Right atrium auricular region (tissue), 2 donors: Measurements from ENCODE around the gene UBE2E2. TPM values are rescaled to one million over a fixed set of nuclear protein-coding genes. Genes with fewer than 3 reads are reported as not detected.

Source experiments
- DNase-seq: peaks from one replicate; pipeline ENCODE4 v3.0.0-alpha.2; 2019; ENCODE audit warnings: low spot score
- H3K27ac ChIP-seq, 2 donors: fragments of 200-600 bp; sonication (generic); 1 replicate in 1 of 2; 2 replicates in 1 of 2; pipeline ENCODE4 v1.5.1; 2016 to 2019
- H3K27me3 ChIP-seq, 2 donors: fragments of 200-600 bp; sonication (generic); one replicate each; pipeline versions ENCODE4 v1.5.1 to v1.6.0; 2017 to 2019
- H3K36me3 ChIP-seq: fragments of 200-600 bp; sonication (generic); one replicate; pipeline ENCODE4 v1.5.1; 2016
- H3K4me1 ChIP-seq, 2 donors: fragments of 200-600 bp; sonication (generic); one replicate each; pipeline versions ENCODE4 v1.5.1 to v1.6.0; 2017 to 2019
- H3K4me3 ChIP-seq, 2 donors: fragments of 200-600 bp; sonication (generic); 1 replicate in 1 of 2; 2 replicates in 1 of 2; pipeline ENCODE4 v1.5.1; 2017 to 2019; ENCODE audit warnings: mild to moderate bottlenecking in 1 of 2, moderate library complexity in 1 of 2
- H3K9me3 ChIP-seq, 2 donors: fragments of 200-600 bp; sonication (generic); one replicate each; pipeline ENCODE4 v1.5.1; 2019
- total RNA-seq, 2 donors: library from RNA; depleted of rRNA; stranded (reverse); fragments of >200 nt; gene quantifications; one replicate each; pipeline ENCODE4 v1.1.0, GENCODE V29; 2016
- TF ChIP-seq, protein P1 (sequence below), 2 donors: fragments of 200-600 bp; sonication (generic); IDR thresholded peaks; one replicate each; pipeline ENCODE4 v1.5.1; 2019; ENCODE audit warnings: antibody characterized with exemption in 2 of 2

The UBE2E2 gene
- total RNA-seq, 2 donors from 2014 or later: 31.0 to 36.7 TPM

- Histone ChIP-seq H3K27ac (no peak overlapping the region), H3K27me3 (no peaks in the 10 kb centered on the region), H3K4me1 (no peaks in the 10 kb centered on the region), H3K9me3 (no peaks in the 10 kb centered on the region), H3K36me3 (no peaks in the 10 kb centered on the region), H3K4me3 (no peak overlapping the region)
- no peak for DNase-seq
- TF ChIP-seq, protein P1, sequence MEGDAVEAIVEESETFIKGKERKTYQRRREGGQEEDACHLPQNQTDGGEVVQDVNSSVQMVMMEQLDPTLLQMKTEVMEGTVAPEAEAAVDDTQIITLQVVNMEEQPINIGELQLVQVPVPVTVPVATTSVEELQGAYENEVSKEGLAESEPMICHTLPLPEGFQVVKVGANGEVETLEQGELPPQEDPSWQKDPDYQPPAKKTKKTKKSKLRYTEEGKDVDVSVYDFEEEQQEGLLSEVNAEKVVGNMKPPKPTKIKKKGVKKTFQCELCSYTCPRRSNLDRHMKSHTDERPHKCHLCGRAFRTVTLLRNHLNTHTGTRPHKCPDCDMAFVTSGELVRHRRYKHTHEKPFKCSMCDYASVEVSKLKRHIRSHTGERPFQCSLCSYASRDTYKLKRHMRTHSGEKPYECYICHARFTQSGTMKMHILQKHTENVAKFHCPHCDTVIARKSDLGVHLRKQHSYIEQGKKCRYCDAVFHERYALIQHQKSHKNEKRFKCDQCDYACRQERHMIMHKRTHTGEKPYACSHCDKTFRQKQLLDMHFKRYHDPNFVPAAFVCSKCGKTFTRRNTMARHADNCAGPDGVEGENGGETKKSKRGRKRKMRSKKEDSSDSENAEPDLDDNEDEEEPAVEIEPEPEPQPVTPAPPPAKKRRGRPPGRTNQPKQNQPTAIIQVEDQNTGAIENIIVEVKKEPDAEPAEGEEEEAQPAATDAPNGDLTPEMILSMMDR (IDR thresholded peaks at IDR 0.05): no peak
Observed at GRCh38 chr3:23258110-23258509, 55.0 kb downstream of the UBE2E2 start.

GRCh38 chr3:23259515-23259914 is 56.4 kb downstream of the UBE2E2 start:
- no peaks in the 10 kb centered on the region for H3K9me3 ChIP-seq
- DNase-seq: no peak
- no peaks in the 10 kb centered on the region for H3K27me3 ChIP-seq
- H3K4me3 ChIP-seq: no peak overlapping the region
- H3K27ac ChIP-seq: no peak overlapping the region
- peaks cover 0 to 2% of the 10 kb centered on the region in 2 donors for H3K4me1 ChIP-seq
- TF ChIP-seq, protein P1 (IDR thresholded peaks at IDR 0.05): no peak
- H3K36me3 ChIP-seq: no peaks in the 10 kb centered on the region

DNA sequence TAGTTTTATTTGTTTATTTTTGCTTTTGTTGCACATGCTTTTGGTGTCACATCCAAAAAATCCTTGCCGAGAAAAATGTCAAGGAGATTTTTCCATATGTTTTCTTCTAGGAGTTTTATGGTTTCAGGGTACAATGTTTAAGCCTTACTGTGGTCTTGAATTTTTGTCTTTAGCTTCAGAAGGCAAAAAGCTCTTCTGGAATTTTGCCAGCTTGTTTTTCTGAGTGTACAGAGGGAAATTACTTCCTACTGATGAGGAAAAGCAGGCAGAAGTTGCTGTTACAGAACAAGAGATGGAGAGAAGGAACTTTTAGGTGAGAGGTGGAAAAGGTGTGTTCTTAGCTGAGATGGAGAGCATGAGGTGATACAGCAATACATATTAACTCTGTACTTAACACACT is 59.6 kb downstream of the UBE2E2 start:
- Histone ChIP-seq H3K4me3 (no peak overlapping the region), H3K9me3 (no peaks in the 10 kb centered on the region), H3K36me3 (no peaks in the 10 kb centered on the region), H3K4me1 (peaks cover 0 to 3% of the 10 kb centered on the region in 2 donors), H3K27me3 (no peaks in the 10 kb centered on the region), H3K27ac (no peak overlapping the region)
- DNase-seq: no peak
- TF ChIP-seq, protein P1 (IDR thresholded peaks at IDR 0.05): no peak

DNA sequence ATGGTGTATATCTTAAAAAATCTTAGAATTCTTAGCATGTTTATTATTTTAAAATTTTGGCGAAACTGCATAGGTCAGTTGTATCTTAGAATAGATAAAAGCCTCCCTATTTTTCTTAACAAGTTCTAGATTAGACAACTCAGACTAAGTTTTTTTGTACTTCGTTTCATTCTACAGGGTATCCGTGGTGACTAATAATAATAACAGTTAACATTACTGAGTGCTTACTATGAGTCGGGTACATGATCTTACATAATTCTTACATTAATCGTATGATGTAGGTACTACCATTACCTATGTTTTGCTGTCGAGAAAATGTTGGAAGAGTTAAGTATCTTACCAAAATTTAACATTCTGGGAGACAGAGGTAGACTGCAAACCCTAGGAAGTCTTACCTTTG is 60.7 kb downstream of the UBE2E2 start:
- no peak for DNase-seq
- peaks cover 0 to 3% of the 10 kb centered on the region in 2 donors for H3K4me1 ChIP-seq

GRCh38 chr3:23264413-23264812 is 61.3 kb downstream of the UBE2E2 start:
- DNase-seq: no peak
- Histone ChIP-seq H3K27me3 (no peaks in the 10 kb centered on the region), H3K36me3 (no peaks in the 10 kb centered on the region), H3K27ac (no peak overlapping the region), H3K4me1 (peaks cover 0 to 3% of the 10 kb centered on the region in 2 donors), H3K9me3 (no peaks in the 10 kb centered on the region), H3K4me3 (no peak overlapping the region)
- TF ChIP-seq, protein P1 (IDR thresholded peaks at IDR 0.05): no peak

More for the DNA sequence above, 60.7 kb downstream of the UBE2E2 start:
- H3K27me3 ChIP-seq: no peaks in the 10 kb centered on the region
- H3K27ac ChIP-seq: no peak overlapping the region
- no peaks in the 10 kb centered on the region for H3K9me3 ChIP-seq
- TF ChIP-seq, protein P1 (IDR thresholded peaks at IDR 0.05): no peak
- H3K36me3 ChIP-seq: no peaks in the 10 kb centered on the region
- H3K4me3 ChIP-seq: no peak overlapping the region

DNA sequence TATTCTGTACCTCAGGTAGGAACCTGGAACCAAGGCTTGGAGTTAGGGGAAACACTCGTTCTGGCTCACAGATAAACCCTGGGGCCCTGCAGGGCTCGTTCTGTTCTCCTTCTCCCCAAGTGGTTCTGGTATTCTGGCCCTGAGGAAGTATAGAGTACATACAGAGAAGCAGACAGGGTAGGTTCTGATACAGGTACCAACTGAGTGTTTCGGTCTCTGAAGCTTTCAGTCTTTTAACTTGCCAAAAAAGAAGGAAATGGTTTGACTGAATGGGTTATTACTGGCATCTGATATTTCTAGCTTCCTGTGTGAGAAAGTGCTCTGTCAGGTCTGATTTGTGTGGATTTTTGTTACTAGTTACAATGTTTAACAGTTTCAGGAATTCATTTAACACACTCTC is 67.3 kb downstream of the UBE2E2 start:
- H3K27ac ChIP-seq: no peak overlapping the region
- no peaks in the 10 kb centered on the region for H3K4me1 ChIP-seq
- TF ChIP-seq, protein P1 (IDR thresholded peaks at IDR 0.05): no peak
- H3K27me3 ChIP-seq: no peaks in the 10 kb centered on the region
- no peak for DNase-seq
- H3K4me3 ChIP-seq: no peak overlapping the region
- H3K36me3 ChIP-seq: no peaks in the 10 kb centered on the region
- H3K9me3 ChIP-seq: peaks cover 0 to 8% of the 10 kb centered on the region in 2 donors
